Right renal pelvis (tissue), 4 donors: ENCODE measurements around the gene ANKDD1A. TPM values are rescaled to one million over a fixed set of nuclear protein-coding genes. Genes with fewer than 3 reads are reported as not detected.

Source experiments
- polyA plus RNA-seq, 4 donors: library from polyadenylated mRNA; unstranded; fragments of 120-200 nt; gene quantifications; one replicate each; pipeline ENCODE4 v1.2.1, GENCODE V29; 2013; ENCODE audit not compliant: insufficient read length in 4 of 4

The ANKDD1A gene
- polyA plus RNA-seq, 4 donors: 4.8 to 6.8 (median 5.3) TPM

Other genes with a start within 250 kb of the ANKDD1A start
- gene RBPMS2, start 136.3 kb upstream of the ANKDD1A start, polyA plus RNA-seq: 10 to 100 TPM; 11.8 to 13.5 (median 13.0) TPM
- 1 to 10 TPM; 5.9 to 9.2 (median 8.6) TPM for gene PIF1, start 86.3 kb upstream of the ANKDD1A start, polyA plus RNA-seq
- 10 to 100 TPM; 16.2 to 20.6 (median 18.7) TPM for gene PLEKHO2, start 70.0 kb upstream of the ANKDD1A start, polyA plus RNA-seq
- gene SPG21, start 78.0 kb downstream of the ANKDD1A start, polyA plus RNA-seq: 100 to 1,000 TPM; 106 to 125 (median 115) TPM
- gene MTFMT, start 117.7 kb downstream of the ANKDD1A start, polyA plus RNA-seq: 10 to 100 TPM; 14.9 to 16.4 (median 15.7) TPM
- 10 to 100 TPM; 10.8 to 11.7 (median 10.9) TPM for gene SLC51B, start 133.5 kb downstream of the ANKDD1A start, polyA plus RNA-seq
- gene RASL12, start 156.1 kb downstream of the ANKDD1A start, polyA plus RNA-seq: 1 to 10 TPM; 5.9 to 8.6 (median 7.0) TPM
- under 1 TPM; 0.06 to 0.11 (median 0.09) TPM for gene KBTBD13, start 164.8 kb downstream of the ANKDD1A start, polyA plus RNA-seq
- 1 to 10 TPM; 3.0 to 5.7 (median 3.6) TPM for gene UBAP1L, start 203.3 kb downstream of the ANKDD1A start, polyA plus RNA-seq
- gene PDCD7, start 221.9 kb downstream of the ANKDD1A start, polyA plus RNA-seq: 10 to 100 TPM; 27.5 to 32.9 (median 31.5) TPM